ENCODE data around the gene RAP1GAP. TPM values are rescaled to one million over a fixed set of nuclear protein-coding genes. Genes with fewer than 3 reads are reported as not detected.
A peak's percentile ranks its signal among the peaks of the same experiment; 100 is the strongest.

The RAP1GAP gene
- total and polyA plus RNA-seq, 7 donors = 0.04 to 0.57 (median 0.21) TPM; not detected in 2

GRCh38 chr1:21648352-21648730, 20.8 kb downstream of the RAP1GAP start:
- 52 to 68% (median 57%) methylated on average over 4 of the region's 4 CpGs for WGBS, 3 donors
- Histone ChIP-seq H3K9me3 (no peaks in the 10 kb centered on the region), H3K36me3 (ENCODE audit: insufficient read depth in 1 of 2, low read depth in 1 of 2) (no peaks in the 10 kb centered on the region), H3K27ac (no peak overlapping the region), H3K4me3 (no peak overlapping the region), H3K27me3 (ENCODE audit: insufficient read depth in 3 of 3, low read length in 2 of 3) (peaks cover 0 to 52% (median 10%) of the 10 kb centered on the region in 3 donors), H3K4me1 (peaks cover 3% of the 10 kb centered on the region)
- intact Hi-C loops (cut with DNase I) = no loop called here
- ATAC-seq = no peak
- DNase-seq = no peak
- no peak for TF ChIP-seq CTCF (IDR thresholded peaks at IDR 0.05)

- Histone ChIP-seq H3K27ac (no peak overlapping the region), H3K4me1 (peaks cover 3% of the 10 kb centered on the region), H3K27me3 (ENCODE audit: insufficient read depth in 3 of 3, low read length in 2 of 3) (peaks cover 0 to 46% (median 9%) of the 10 kb centered on the region in 3 donors), H3K36me3 (ENCODE audit: insufficient read depth in 1 of 2, low read depth in 1 of 2) (no peaks in the 10 kb centered on the region), H3K9me3 (no peaks in the 10 kb centered on the region), H3K4me3 (no peak overlapping the region)
- intact Hi-C loops (cut with DNase I) = no loop called here
- WGBS, 3 donors = 31 to 36% (median 34%) methylated on average over 19 of the region's 19 CpGs
- ATAC-seq (peak in 2 of 4 donors; percentile 60 to 61), DNase-seq (peak in 1 of 2 donors; percentile 50)
- TF ChIP-seq CTCF (IDR thresholded peaks at IDR 0.05) = no peak
Observed at GRCh38 chr1:21647431-21648351, 21.5 kb downstream of the RAP1GAP start.

- Histone ChIP-seq H3K27me3 (ENCODE audit: insufficient read depth in 3 of 3, low read length in 2 of 3) (peaks cover 0 to 28% (median 2%) of the 10 kb centered on the region in 3 donors), H3K4me3 (no peak overlapping the region), H3K36me3 (ENCODE audit: insufficient read depth in 1 of 2, low read depth in 1 of 2) (no peaks in the 10 kb centered on the region), H3K4me1 (no peaks in the 10 kb centered on the region), H3K27ac (no peak overlapping the region), H3K9me3 (no peaks in the 10 kb centered on the region)
- TF ChIP-seq CTCF (IDR thresholded peaks at IDR 0.05) = no peak
- 38 to 60% (median 39%) methylated on average over 5 of the region's 5 CpGs for WGBS, 3 donors
- DNase-seq = no peak
- ATAC-seq = no peak
- intact Hi-C loops (cut with DNase I) = no loop called here
Observed at GRCh38 chr1:21645550-21645949, 23.6 kb downstream of the RAP1GAP start.

- no peak for TF ChIP-seq CTCF (IDR thresholded peaks at IDR 0.05)
- Histone ChIP-seq H3K4me3 (no peak overlapping the region), H3K9me3 (no peaks in the 10 kb centered on the region), H3K27me3 (ENCODE audit: insufficient read depth in 3 of 3, low read length in 2 of 3) (peaks cover 0 to 23% (median 2%) of the 10 kb centered on the region in 3 donors), H3K4me1 (no peaks in the 10 kb centered on the region), H3K36me3 (ENCODE audit: insufficient read depth in 1 of 2, low read depth in 1 of 2) (no peaks in the 10 kb centered on the region), H3K27ac (no peak overlapping the region)
- intact Hi-C loops (cut with DNase I) = no loop called here
- WGBS, 3 donors = 74 to 78% (median 77%) methylated on average over 5 of the region's 5 CpGs
- DNase-seq (no peak), ATAC-seq (no peak)
Observed at GRCh38 chr1:21644906-21645305, 24.3 kb downstream of the RAP1GAP start.

Measured in psoas muscle (tissue), 8 donors.